ENCODE measurements around the gene LRIG1. TPM values are rescaled to one million over a fixed set of nuclear protein-coding genes. Genes with fewer than 3 reads are reported as not detected.

Gene LRIG1
- total RNA-seq, 1 donor = 14.1 TPM

GRCh38 chr3:66539466-66539989, 38.7 kb upstream of the LRIG1 start:
- Histone ChIP-seq H3K4me3 (ENCODE audit: insufficient read depth, low read length) (no peak overlapping the region), H4K20me1 (ENCODE audit: insufficient read depth, low read length) (no peaks in the 10 kb centered on the region), H3K36me3 (ENCODE audit: insufficient read depth, low read length) (no peaks in the 10 kb centered on the region), H2AFZ (ENCODE audit: low read length) (no peak overlapping the region), H3K27me3 (ENCODE audit: insufficient read depth, low read length) (no peaks in the 10 kb centered on the region), H3K4me2 (ENCODE audit: insufficient read depth, low read length) (no peak overlapping the region), H3K4me1 (ENCODE audit: insufficient read depth, low read length) (no peaks in the 10 kb centered on the region), H3K79me2 (ENCODE audit: insufficient read depth, low read length) (no peaks in the 10 kb centered on the region), H3K9me3 (ENCODE audit: low read depth, low read length) (no peaks in the 10 kb centered on the region), H3K27ac (ENCODE audit: low read depth, low read length) (no peak overlapping the region)
- no peak for TF ChIP-seq CTCF (IDR thresholded peaks at IDR 0.05; ENCODE audit: extremely low read depth, low read depth, low read length)
- no peak for DNase-seq (ENCODE audit: insufficient read length, low spot score, missing footprints)

GRCh38 chr3:66538390-66538789, 37.6 kb upstream of the LRIG1 start:
- Histone ChIP-seq H3K79me2 (ENCODE audit: insufficient read depth, low read length) (no peaks in the 10 kb centered on the region), H3K27ac (ENCODE audit: low read depth, low read length) (no peak overlapping the region), H3K4me1 (ENCODE audit: insufficient read depth, low read length) (no peaks in the 10 kb centered on the region), H3K9me3 (ENCODE audit: low read depth, low read length) (no peaks in the 10 kb centered on the region), H4K20me1 (ENCODE audit: insufficient read depth, low read length) (no peaks in the 10 kb centered on the region), H3K36me3 (ENCODE audit: insufficient read depth, low read length) (no peaks in the 10 kb centered on the region), H3K4me2 (ENCODE audit: insufficient read depth, low read length) (no peak overlapping the region), H2AFZ (ENCODE audit: low read length) (no peak overlapping the region), H3K27me3 (ENCODE audit: insufficient read depth, low read length) (no peaks in the 10 kb centered on the region), H3K4me3 (ENCODE audit: insufficient read depth, low read length) (no peak overlapping the region)
- TF ChIP-seq CTCF (IDR thresholded peaks at IDR 0.05; ENCODE audit: extremely low read depth, low read depth, low read length) = no peak
- DNase-seq (ENCODE audit: insufficient read length, low spot score, missing footprints) = no peak

- Histone ChIP-seq H3K79me2 (ENCODE audit: insufficient read depth, low read length) (no peaks in the 10 kb centered on the region), H4K20me1 (ENCODE audit: insufficient read depth, low read length) (no peaks in the 10 kb centered on the region), H2AFZ (ENCODE audit: low read length) (no peak overlapping the region), H3K4me3 (ENCODE audit: insufficient read depth, low read length) (no peak overlapping the region), H3K27ac (ENCODE audit: low read depth, low read length) (no peak overlapping the region), H3K4me2 (ENCODE audit: insufficient read depth, low read length) (no peak overlapping the region), H3K4me1 (ENCODE audit: insufficient read depth, low read length) (no peaks in the 10 kb centered on the region), H3K9me3 (ENCODE audit: low read depth, low read length) (no peaks in the 10 kb centered on the region), H3K27me3 (ENCODE audit: insufficient read depth, low read length) (no peaks in the 10 kb centered on the region), H3K36me3 (ENCODE audit: insufficient read depth, low read length) (no peaks in the 10 kb centered on the region)
- TF ChIP-seq CTCF (IDR thresholded peaks at IDR 0.05; ENCODE audit: extremely low read depth, low read depth, low read length) = no peak
- DNase-seq (ENCODE audit: insufficient read length, low spot score, missing footprints) = no peak
Measured at GRCh38 chr3:66537735-66538134, 36.9 kb upstream of the LRIG1 start.

- Histone ChIP-seq H4K20me1 (ENCODE audit: insufficient read depth, low read length) (no peaks in the 10 kb centered on the region), H3K4me1 (ENCODE audit: insufficient read depth, low read length) (no peaks in the 10 kb centered on the region), H3K79me2 (ENCODE audit: insufficient read depth, low read length) (no peaks in the 10 kb centered on the region), H3K27ac (ENCODE audit: low read depth, low read length) (no peak overlapping the region), H3K4me2 (ENCODE audit: insufficient read depth, low read length) (no peak overlapping the region), H3K4me3 (ENCODE audit: insufficient read depth, low read length) (no peak overlapping the region), H3K36me3 (ENCODE audit: insufficient read depth, low read length) (no peaks in the 10 kb centered on the region), H3K9me3 (ENCODE audit: low read depth, low read length) (no peaks in the 10 kb centered on the region), H2AFZ (ENCODE audit: low read length) (no peak overlapping the region), H3K27me3 (ENCODE audit: insufficient read depth, low read length) (no peaks in the 10 kb centered on the region)
- TF ChIP-seq CTCF (IDR thresholded peaks at IDR 0.05; ENCODE audit: extremely low read depth, low read depth, low read length) = no peak
- DNase-seq (ENCODE audit: insufficient read length, low spot score, missing footprints) = no peak
Measured at GRCh38 chr3:66536791-66537190, 36.0 kb upstream of the LRIG1 start.

Data from osteoblast (primary cell).